Activated T-cell treated with anti-CD3 and anti-CD28 coated beads, Interleukin-2, amount 50 U/mL, for 4 hours (primary cell): Measurements from ENCODE around the gene CCDC74A. TPM values are rescaled to one million over a fixed set of nuclear protein-coding genes. Genes with fewer than 3 reads are reported as not detected.
"Not testable (repeated sequence)": the region's sequence is repeated elsewhere in the genome, so short reads cannot be mapped to it uniquely, and the experiment has no call there.

Experiments used
- ATAC-seq, 2 donors: fragments of 200-7000 bp; cut with Tn5 transposase; one replicate each; pipeline ENCODE4 v1.10.0; 2021
- DNase-seq: peaks from one replicate; pipeline ENCODE4 v3.0.0-alpha.2; 2020
- H3K27me3 Mint-ChIP-seq: one replicate; pipeline ENCODE4 v1.8.0; 2021; ENCODE audit warnings: low read depth, mixed read lengths
- H3K36me3 Mint-ChIP-seq: one replicate; pipeline ENCODE4 v1.8.0; 2022; ENCODE audit warnings: mixed read lengths; ENCODE audit not compliant: insufficient read depth
- H3K4me1 Mint-ChIP-seq: one replicate; pipeline ENCODE4 v1.8.0; 2021; ENCODE audit warnings: low read depth, mixed read lengths
- H3K4me3 Mint-ChIP-seq: one replicate; pipeline ENCODE4 v1.8.0; 2021; ENCODE audit warnings: mild to moderate bottlenecking, moderate library complexity, mixed read lengths
- H3K9me3 Mint-ChIP-seq: one replicate; pipeline ENCODE4 v1.8.0; 2021; ENCODE audit warnings: mixed read lengths
- total RNA-seq, 3 donors: library from RNA; stranded (reverse); gene quantifications; one replicate each; pipeline ENCODE4 v1.2.1, GENCODE V29; 2021

The CCDC74A gene
- total RNA-seq, 3 donors from 2014 or later = 0.90 to 1.2 (median 1.0) TPM

DNA sequence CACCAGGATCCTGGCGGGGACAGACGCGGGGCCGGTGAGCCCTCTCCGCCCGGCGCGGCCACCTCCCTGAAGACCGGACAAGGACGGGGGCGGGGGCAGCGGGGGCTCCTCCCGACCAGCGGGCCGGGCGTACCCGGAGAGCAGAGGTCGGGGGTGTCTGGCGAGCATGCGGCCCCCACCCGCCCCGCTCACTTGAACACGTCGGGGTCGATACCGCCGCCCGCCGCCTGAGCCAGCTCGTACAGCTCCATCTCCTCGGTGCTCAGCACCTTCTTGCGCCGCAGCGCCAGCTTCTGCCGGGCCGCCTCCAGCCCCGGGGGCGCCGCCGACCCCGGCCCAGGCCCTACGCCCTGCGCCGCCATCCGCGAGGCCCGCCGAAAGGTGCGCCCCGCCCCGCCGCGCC is 35.7 kb upstream of the CCDC74A start, which contains the start of gene MZT2A:
Gene MZT2A (minus strand): TSS at position 383 of the 403 bp plus-strand sequence. CDS start 21 bp downstream, at position 362.
- not testable (repeated sequence) for H3K27me3 Mint-ChIP-seq, H3K9me3 Mint-ChIP-seq, DNase-seq, H3K36me3 Mint-ChIP-seq
- H3K4me1 Mint-ChIP-seq = peaks cover 33% of the 10 kb centered on the region
- peak within 1 kb of the TSS; percentile 96 for H3K4me3 Mint-ChIP-seq
- ATAC-seq = peak; percentile 4 to 13

DNA sequence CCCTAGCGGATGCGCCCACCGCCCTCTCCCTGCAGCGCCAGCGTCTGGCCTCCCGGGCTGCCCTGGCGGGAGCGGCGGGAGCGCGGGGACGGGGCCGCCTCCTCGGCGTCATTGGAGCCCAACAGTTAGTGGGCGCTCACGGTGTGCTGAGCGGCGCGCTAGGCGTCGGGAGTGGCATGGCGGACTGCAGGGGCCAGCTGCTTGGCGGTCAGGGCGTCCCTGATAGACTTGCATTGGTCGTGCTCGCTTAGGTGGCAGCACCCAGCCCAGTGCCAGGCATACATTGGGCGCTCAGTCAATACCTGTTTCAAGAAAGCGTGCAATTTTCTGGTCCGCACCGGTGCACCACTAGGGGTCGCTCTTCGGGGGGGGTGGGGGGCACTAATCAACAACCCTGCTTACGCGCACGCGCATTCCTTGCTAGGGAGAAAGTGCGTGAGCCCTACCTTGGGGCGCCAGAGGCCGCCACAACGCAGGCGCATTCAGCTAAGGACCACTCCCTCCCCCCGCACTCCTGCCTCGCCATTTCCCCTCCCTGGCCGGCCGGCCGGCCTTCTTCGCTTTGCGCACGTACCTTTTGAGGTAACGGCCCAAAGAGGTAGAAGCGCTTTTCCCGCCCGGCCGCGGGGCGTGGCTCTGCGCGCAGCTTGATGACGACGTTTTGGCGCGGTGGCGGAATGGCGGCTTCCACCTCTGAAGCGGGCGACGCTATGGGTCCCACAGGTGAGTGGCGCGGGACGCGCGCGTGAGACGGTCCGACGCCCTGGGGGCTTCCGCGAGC is 35.1 kb upstream of the CCDC74A start:
- ATAC-seq = peak; percentile 75 to 80
- DNase-seq = peak; percentile 88
- Mint-ChIP-seq H3K36me3 (peaks cover 7% of the 10 kb centered on the region), H3K9me3 (no peaks in the 10 kb centered on the region), H3K4me3 (peak overlapping the region; percentile 96), H3K27me3 (no peaks in the 10 kb centered on the region), H3K4me1 (peaks cover 35% of the 10 kb centered on the region)

GRCh38 chr2:131493199-131493968 is 34.3 kb upstream of the CCDC74A start:
- Mint-ChIP-seq H3K9me3 (no peaks in the 10 kb centered on the region), H3K4me1 (peaks cover 31% of the 10 kb centered on the region), H3K4me3 (peak overlapping the region; percentile 96), H3K36me3 (peaks cover 10% of the 10 kb centered on the region), H3K27me3 (no peaks in the 10 kb centered on the region)
- ATAC-seq (peak; percentile 32 to 34), DNase-seq (no peak)

DNA sequence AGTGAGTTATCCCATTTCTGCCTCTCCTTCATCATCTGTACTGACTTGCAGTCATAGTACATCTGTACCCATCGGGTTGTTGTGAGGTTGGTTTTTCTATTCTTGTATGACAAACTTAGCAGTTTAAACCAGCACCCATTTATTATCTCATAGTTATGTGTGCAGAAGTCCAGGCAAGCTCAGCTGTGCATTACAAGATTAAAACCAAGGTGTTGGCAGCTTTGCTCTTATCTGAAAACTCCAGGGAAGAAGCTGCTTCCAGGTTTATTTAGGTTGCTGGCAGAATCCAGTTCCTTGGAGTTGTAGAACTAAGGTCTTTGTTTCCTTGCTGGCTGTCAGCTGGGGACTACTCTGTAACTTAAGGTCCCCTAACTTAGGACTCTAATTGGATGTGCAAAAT is 32.2 kb upstream of the CCDC74A start:
- not testable (repeated sequence) for DNase-seq, ATAC-seq, H3K9me3 Mint-ChIP-seq, H3K27me3 Mint-ChIP-seq
- peaks cover 19% of the 10 kb centered on the region for H3K4me1 Mint-ChIP-seq
- peak overlapping the region; percentile 35 for H3K4me3 Mint-ChIP-seq
- H3K36me3 Mint-ChIP-seq = peaks cover 16% of the 10 kb centered on the region

DNA sequence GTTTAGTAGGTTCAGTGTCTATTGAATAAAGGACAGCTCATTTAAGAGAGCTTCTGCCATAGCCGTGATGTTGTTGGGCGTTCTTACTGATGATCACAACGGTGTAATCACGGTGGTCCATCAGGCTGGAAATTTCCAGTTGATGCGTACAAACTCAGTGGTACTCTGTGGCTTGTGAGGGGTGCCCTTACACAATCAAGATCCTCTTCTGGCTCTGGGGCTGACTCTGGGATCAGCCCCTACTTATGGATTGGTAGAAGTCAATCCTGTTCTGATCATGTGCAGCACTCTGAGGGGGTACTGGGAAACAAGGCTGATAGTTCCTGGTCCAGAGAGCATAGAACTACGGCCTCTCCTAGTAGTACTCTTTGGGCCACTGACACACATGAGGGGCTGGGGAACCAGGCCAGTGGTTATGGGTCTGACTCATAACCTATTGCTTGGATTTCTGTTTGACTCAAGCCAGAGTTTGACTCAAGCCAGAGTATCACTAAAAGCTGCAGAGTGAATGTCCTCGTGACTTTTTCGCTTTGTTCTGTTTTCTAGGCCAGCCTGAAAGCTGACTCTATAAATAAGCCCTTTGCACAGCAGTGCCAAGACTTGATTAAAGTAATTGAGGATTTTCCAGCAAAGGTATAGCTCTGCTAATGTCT is 29.2 kb upstream of the CCDC74A start:
- not testable (repeated sequence) for H3K9me3 Mint-ChIP-seq, H3K27me3 Mint-ChIP-seq, H3K4me3 Mint-ChIP-seq, DNase-seq
- ATAC-seq = peak; percentile 72 to 80
- Mint-ChIP-seq H3K36me3 (peaks cover 18% of the 10 kb centered on the region), H3K4me1 (peaks cover 10% of the 10 kb centered on the region)

DNA sequence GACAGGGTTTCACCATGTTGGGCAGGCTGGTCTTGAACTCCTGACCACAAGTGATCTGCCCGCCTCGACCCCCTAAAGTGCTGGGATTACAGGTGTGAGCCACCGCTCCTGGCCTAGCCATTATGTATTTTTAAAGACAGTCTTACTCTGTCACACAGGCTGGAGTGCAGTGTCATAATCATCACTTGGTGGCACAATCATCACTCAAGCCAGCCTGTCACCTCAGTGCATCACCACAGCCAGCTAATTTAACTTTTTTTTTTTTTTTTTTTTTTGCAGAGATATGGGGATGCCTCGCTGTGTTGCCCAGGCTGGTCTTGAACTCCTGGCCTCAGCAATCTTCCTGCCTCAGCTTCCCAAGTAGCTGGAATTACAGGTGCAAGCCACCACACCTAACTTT is 24.1 kb upstream of the CCDC74A start:
- not testable (repeated sequence) for DNase-seq, H3K9me3 Mint-ChIP-seq, H3K4me3 Mint-ChIP-seq, H3K27me3 Mint-ChIP-seq, ATAC-seq, H3K4me1 Mint-ChIP-seq
- peaks cover 21% of the 10 kb centered on the region for H3K36me3 Mint-ChIP-seq

GRCh38 chr2:131504082-131504750 is 23.5 kb upstream of the CCDC74A start:
- DNase-seq, H3K9me3 Mint-ChIP-seq, H3K4me3 Mint-ChIP-seq, H3K4me1 Mint-ChIP-seq, H3K27me3 Mint-ChIP-seq: not testable (repeated sequence)
- peaks cover 18% of the 10 kb centered on the region for H3K36me3 Mint-ChIP-seq
- peak in 1 of 2 donors; percentile 75 for ATAC-seq

DNA sequence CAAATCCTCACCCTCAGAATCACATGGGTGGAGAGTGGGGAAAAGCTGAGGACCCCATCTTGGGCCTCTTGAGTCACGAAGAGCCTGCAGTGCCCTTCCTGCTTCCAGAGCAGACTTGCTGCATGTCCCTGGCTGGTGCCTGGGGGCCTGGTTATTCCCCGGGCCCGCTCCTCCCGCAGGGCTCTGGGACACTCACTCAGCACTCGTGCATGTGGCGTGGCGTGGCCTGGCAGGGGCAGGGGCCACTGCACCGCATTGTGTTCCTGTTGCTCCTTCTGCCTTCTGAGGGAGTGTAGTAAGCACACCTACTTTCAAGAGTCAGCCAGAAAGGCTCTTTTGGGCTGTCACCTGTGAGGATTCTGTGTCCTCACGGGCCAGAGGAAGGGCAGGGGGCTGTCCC is 18.1 kb upstream of the CCDC74A start:
- ATAC-seq (no peak), DNase-seq (no peak)
- Mint-ChIP-seq H3K4me3 (no peak overlapping the region), H3K9me3 (no peaks in the 10 kb centered on the region), H3K36me3 (peaks cover 18% of the 10 kb centered on the region), H3K27me3 (no peaks in the 10 kb centered on the region), H3K4me1 (peaks cover 2% of the 10 kb centered on the region)

- not testable (repeated sequence) for ATAC-seq, H3K4me3 Mint-ChIP-seq
Measured at GRCh38 chr2:131511291-131511968, 16.3 kb upstream of the CCDC74A start.

DNA sequence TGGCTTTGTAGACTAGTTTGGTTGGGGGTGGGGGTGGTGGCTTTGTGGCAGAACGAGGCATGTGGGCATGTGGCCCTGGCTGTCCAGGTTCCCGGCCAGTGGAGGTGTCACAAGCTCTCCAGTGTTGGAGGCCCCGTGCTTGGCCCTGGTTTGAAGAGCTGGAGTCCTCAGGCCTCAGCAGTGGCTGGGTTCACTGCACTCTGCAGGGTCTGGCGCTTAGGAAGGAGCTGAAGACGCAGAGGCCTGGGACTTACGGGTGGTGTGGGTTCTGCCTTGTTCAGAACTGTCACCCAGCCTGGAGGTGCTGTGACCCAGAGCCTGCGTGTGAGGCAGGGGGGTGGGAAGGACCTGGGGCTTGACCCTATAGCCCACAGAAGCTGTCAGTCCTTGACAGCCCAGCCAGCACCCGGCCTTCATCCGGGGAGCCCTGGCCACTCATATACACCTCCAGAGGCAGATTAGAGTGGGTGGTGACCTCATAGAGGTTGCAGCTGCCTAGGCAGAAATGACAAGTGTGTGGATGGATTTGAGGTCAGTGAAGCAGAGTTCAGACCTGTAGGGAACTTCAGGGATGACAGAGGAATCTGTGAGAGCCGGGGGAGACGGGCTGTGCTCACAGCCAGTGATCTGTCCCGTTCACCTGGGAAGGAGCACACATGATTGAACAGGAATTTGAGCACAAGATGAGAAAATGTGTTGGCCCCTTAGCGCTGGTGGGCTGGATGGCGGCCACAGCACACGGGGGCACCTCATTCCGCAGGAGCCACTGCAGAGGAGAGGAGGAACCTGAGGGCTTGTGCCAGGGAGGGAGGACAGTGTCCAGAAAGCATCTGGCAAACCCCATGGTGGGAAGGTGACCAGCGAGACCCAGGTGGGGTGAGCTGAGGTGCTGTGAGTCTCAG is 15.5 kb upstream of the CCDC74A start:
- not testable (repeated sequence) for H3K4me1 Mint-ChIP-seq, H3K4me3 Mint-ChIP-seq, ATAC-seq, H3K27me3 Mint-ChIP-seq, DNase-seq, H3K9me3 Mint-ChIP-seq
- H3K36me3 Mint-ChIP-seq = peaks cover 18% of the 10 kb centered on the region

More at GRCh38 chr2:131511291-131511968, 16.3 kb upstream of the CCDC74A start:
- not testable (repeated sequence) for H3K9me3 Mint-ChIP-seq, DNase-seq, H3K27me3 Mint-ChIP-seq, H3K4me1 Mint-ChIP-seq
- peaks cover 18% of the 10 kb centered on the region for H3K36me3 Mint-ChIP-seq

- not testable (repeated sequence) for ATAC-seq, H3K27me3 Mint-ChIP-seq, H3K9me3 Mint-ChIP-seq, H3K4me1 Mint-ChIP-seq, DNase-seq, H3K4me3 Mint-ChIP-seq
- H3K36me3 Mint-ChIP-seq = peaks cover 12% of the 10 kb centered on the region
Measured at GRCh38 chr2:131514408-131515166, 13.1 kb upstream of the CCDC74A start.

- DNase-seq, H3K27me3 Mint-ChIP-seq, H3K36me3 Mint-ChIP-seq, H3K4me3 Mint-ChIP-seq, ATAC-seq, H3K4me1 Mint-ChIP-seq, H3K9me3 Mint-ChIP-seq: not testable (repeated sequence)
Measured at GRCh38 chr2:131515235-131515634, 12.5 kb upstream of the CCDC74A start.
